ENCODE data around the gene YPEL1. TPM values are rescaled to one million over a fixed set of nuclear protein-coding genes. Genes with fewer than 3 reads are reported as not detected.
A peak's percentile ranks its signal among the peaks of the same experiment; 100 is the strongest.

YPEL1 gene
- total RNA-seq, 2 donors from 2014 or later, result 20.1 to 25.2 TPM

DNA sequence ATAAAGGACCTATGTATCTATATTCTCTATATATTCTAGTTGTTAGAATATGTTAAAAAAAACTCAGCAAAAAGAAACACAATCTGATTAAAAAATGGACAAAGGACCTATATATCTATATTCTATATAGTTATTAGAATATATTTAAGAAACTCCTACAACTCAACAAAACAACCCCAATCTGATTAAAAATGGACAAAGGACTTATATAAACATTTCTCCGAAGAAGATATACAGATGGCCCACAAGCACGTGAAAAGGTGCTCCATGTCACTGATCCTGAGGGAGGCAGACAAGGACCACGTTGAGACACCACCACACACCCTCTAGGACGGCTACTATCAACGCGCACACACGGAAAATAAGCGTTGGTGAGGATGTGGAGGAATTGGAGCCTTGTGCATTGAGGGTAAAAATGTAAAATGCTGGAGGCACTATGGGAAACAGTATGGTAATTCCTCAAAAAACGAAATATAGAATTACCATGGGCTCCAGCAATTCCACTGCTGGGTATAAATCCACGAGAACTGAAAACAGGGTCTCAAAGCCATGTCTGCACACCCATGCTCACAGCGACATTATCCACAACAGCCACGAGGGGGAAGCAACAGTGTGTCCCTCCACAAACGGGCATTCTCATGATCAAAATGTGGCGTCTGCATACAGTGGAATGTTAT lies 22.7 kb downstream of the YPEL1 start:
- ATAC-seq (ENCODE audit: insufficient number of reproducible peaks, low FRiP score, low read depth) (peak; percentile 88), DNase-seq (ENCODE audit: low spot score) (no peak)
- Histone ChIP-seq H3K9me3 (no peaks in the 10 kb centered on the region), H3K27ac (no peak overlapping the region), H3K4me3 (peak overlapping the region; percentile 48), H3K4me1 (ENCODE audit: control insufficient read depth in 1 of 2, low read depth in 2 of 2) (peaks cover 0 to 8% of the 10 kb centered on the region in 2 donors), H3K27me3 (replicated peaks; ENCODE audit: insufficient read depth) (no peaks in the 10 kb centered on the region), H3K36me3 (no peaks in the 10 kb centered on the region)
- TF ChIP-seq, protein P1, sequence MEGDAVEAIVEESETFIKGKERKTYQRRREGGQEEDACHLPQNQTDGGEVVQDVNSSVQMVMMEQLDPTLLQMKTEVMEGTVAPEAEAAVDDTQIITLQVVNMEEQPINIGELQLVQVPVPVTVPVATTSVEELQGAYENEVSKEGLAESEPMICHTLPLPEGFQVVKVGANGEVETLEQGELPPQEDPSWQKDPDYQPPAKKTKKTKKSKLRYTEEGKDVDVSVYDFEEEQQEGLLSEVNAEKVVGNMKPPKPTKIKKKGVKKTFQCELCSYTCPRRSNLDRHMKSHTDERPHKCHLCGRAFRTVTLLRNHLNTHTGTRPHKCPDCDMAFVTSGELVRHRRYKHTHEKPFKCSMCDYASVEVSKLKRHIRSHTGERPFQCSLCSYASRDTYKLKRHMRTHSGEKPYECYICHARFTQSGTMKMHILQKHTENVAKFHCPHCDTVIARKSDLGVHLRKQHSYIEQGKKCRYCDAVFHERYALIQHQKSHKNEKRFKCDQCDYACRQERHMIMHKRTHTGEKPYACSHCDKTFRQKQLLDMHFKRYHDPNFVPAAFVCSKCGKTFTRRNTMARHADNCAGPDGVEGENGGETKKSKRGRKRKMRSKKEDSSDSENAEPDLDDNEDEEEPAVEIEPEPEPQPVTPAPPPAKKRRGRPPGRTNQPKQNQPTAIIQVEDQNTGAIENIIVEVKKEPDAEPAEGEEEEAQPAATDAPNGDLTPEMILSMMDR (IDR thresholded peaks at IDR 0.05), result peak; percentile 82

DNA sequence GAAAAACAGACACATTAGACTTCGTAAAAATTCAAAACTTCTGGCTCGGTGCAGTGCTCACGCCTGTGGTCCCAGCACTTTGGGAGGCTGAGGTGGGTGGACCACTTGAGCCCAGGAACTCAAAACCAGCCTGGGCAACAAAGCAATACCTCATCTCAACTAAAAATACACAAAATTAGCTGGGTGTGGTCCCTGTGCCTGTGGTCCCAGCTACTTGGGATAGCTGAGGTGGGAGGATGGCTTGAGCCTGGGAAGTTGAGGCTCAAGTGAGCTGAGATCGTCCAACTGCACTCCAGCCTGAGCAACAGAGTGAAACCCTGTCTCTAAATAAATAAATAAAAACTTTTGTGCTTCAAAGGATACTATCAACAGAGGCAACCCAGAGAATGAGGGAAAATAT lies 23.7 kb downstream of the YPEL1 start:
- TF ChIP-seq, protein P1 (IDR thresholded peaks at IDR 0.05), result no peak
- ATAC-seq (ENCODE audit: insufficient number of reproducible peaks, low FRiP score, low read depth) (no peak), DNase-seq (ENCODE audit: low spot score) (no peak)
- no peak overlapping the region for H3K27ac ChIP-seq
- H3K4me3 ChIP-seq, result no peak overlapping the region
- H3K27me3 ChIP-seq (replicated peaks; ENCODE audit: insufficient read depth), result no peaks in the 10 kb centered on the region
- peaks cover 0 to 8% of the 10 kb centered on the region in 2 donors for H3K4me1 ChIP-seq (ENCODE audit: control insufficient read depth in 1 of 2, low read depth in 2 of 2)
- no peaks in the 10 kb centered on the region for H3K9me3 ChIP-seq
- no peaks in the 10 kb centered on the region for H3K36me3 ChIP-seq

DNA sequence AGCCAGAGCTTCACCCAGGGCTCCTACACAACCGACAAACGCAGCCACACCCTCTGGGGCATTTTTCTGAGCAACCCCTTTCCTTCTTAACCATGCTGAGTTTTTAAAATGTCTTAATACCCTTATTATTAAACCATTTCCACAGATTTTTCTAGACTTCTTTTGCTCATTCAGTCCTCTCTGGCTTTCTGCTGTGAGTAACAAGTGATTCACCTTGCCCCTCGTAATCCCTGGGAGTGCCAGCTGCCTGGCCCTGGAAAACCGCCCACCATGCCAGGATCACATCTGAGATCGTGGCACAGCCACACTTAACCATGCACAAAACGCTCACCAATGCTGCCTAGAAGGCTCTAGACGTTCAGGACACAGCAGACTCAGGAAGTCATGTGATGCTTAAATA lies 25.4 kb downstream of the YPEL1 start:
- Histone ChIP-seq H3K27ac (no peak overlapping the region), H3K36me3 (no peaks in the 10 kb centered on the region), H3K4me1 (ENCODE audit: control insufficient read depth in 1 of 2, low read depth in 2 of 2) (peaks cover 0 to 8% of the 10 kb centered on the region in 2 donors), H3K9me3 (no peaks in the 10 kb centered on the region), H3K27me3 (replicated peaks; ENCODE audit: insufficient read depth) (no peaks in the 10 kb centered on the region), H3K4me3 (no peak overlapping the region)
- TF ChIP-seq, protein P1 (IDR thresholded peaks at IDR 0.05), result no peak
- ATAC-seq (ENCODE audit: insufficient number of reproducible peaks, low FRiP score, low read depth) (no peak), DNase-seq (ENCODE audit: low spot score) (no peak)

DNA sequence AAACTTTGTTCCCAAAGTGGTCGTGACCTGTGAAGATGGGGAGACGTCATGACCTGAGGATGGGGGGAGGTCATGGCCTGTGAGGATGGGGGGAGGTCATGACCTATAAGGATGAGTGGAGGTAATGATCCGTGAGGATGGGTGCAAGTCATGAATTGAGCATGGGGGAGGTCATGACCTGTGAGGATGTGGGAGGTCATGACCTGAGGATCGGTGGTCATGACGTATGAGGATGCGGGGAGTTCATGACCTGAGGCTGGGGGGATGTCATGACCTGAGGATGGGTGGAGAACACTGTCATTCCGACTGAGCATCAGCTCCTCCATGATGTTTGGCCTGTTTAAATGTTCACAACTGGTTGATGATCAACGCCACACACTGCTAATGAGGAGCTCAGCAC lies 25.9 kb downstream of the YPEL1 start:
- no peak for ATAC-seq (ENCODE audit: insufficient number of reproducible peaks, low FRiP score, low read depth)
- Histone ChIP-seq H3K27ac (no peak overlapping the region), H3K4me1 (ENCODE audit: control insufficient read depth in 1 of 2, low read depth in 2 of 2) (peaks cover 0 to 8% of the 10 kb centered on the region in 2 donors), H3K27me3 (replicated peaks; ENCODE audit: insufficient read depth) (no peaks in the 10 kb centered on the region), H3K9me3 (no peaks in the 10 kb centered on the region), H3K36me3 (no peaks in the 10 kb centered on the region), H3K4me3 (no peak overlapping the region)
- TF ChIP-seq, protein P1 (IDR thresholded peaks at IDR 0.05), result no peak
- DNase-seq (ENCODE audit: low spot score), result no peak

DNA sequence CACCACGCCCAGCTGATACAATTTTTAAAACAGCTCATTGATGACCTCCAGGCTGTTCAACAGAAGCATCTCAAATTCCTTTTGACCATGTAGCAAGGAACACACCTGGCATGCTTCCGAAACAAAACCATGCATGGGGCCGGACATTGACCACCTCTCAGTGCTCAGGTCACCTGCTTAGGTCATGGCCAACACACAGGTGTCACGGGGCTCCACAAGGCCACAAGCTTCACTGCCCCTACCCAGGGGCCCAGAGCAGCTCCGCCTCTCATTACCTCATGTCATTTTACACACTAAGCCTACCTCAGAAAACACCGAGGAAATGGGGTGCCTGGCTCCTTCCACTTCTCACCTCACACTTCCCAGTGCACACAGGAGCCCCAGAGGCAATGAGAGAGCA lies 26.6 kb downstream of the YPEL1 start:
- H3K9me3 ChIP-seq, result no peaks in the 10 kb centered on the region
- ATAC-seq (ENCODE audit: insufficient number of reproducible peaks, low FRiP score, low read depth), result no peak

More for the DNA sequence above, 26.6 kb downstream of the YPEL1 start:
- no peak overlapping the region for H3K4me3 ChIP-seq
- H3K27ac ChIP-seq, result no peak overlapping the region
- peaks cover 0 to 8% of the 10 kb centered on the region in 2 donors for H3K4me1 ChIP-seq (ENCODE audit: control insufficient read depth in 1 of 2, low read depth in 2 of 2)
- DNase-seq (ENCODE audit: low spot score), result no peak
- TF ChIP-seq, protein P1 (IDR thresholded peaks at IDR 0.05), result no peak
- H3K27me3 ChIP-seq (replicated peaks; ENCODE audit: insufficient read depth), result no peaks in the 10 kb centered on the region
- H3K36me3 ChIP-seq, result no peaks in the 10 kb centered on the region

Data from thoracic aorta (tissue), 2 donors.